K562 (cell line): ENCODE results near the gene RUNDC1. TPM values are rescaled to one million over a fixed set of nuclear protein-coding genes. Genes with fewer than 3 reads are reported as not detected.

Experiments used
- BCOR ChIP-seq: fragments of 450-650 bp; IDR thresholded peaks from 2 replicates; pipeline ENCODE4 v1.6.1; 2016
- BRCA1 ChIP-seq, 2 experiments: fragments of 450-650 bp in 1 of 2; sonication (generic) in 1 of 2; formaldehyde crosslinking in 1 of 2; IDR thresholded peaks; 2 replicates each; pipeline versions ENCODE4 v1.5.0 to v1.6.1; 2017 to 2020; ENCODE audit warnings: mild to moderate bottlenecking in 1 of 2, missing genetic modification reagents in 1 of 2
- CEBPB ChIP-seq: fragments of 450-650 bp; IDR thresholded peaks from 2 replicates; pipeline ENCODE4 v1.6.1; 2016; ENCODE audit warnings: missing genetic modification characterization, missing compliant biosample characterization
- CTBP1 ChIP-seq: fragments of 450-650 bp; IDR thresholded peaks from 2 replicates; pipeline ENCODE4 v1.6.1; 2016; ENCODE audit warnings: borderline replicate concordance
- ESRRA ChIP-seq: fragments of 450-650 bp; IDR thresholded peaks from 2 replicates; pipeline ENCODE4 v1.6.1; 2014; ENCODE audit warnings: low read depth, mild to moderate bottlenecking, moderate library complexity, borderline replicate concordance
- GABPB2 ChIP-seq: fragments of 250-450 bp; sonication (Bioruptor Pico); conservative IDR thresholded peaks from 2 replicates; pipeline ENCODE4 v1.5.1; 2021; ENCODE audit warnings: mild to moderate bottlenecking
- HDAC2 ChIP-seq: fragments of 450-650 bp; IDR thresholded peaks from 2 replicates; pipeline ENCODE4 v1.6.1; 2016; ENCODE audit warnings: mild to moderate bottlenecking
- IRF2 ChIP-seq: sonication (generic); formaldehyde crosslinking; IDR thresholded peaks from 2 replicates; pipeline ENCODE4 v1.8.1; 2022; ENCODE audit warnings: mild to moderate bottlenecking, missing genetic modification reagents
- KDM1A ChIP-seq, 2 experiments: fragments of 450-650 bp; IDR thresholded peaks; 2 replicates each; pipeline ENCODE4 v1.6.1; 2016; ENCODE audit warnings: mild to moderate bottlenecking in 2 of 2
- MECOM ChIP-seq: fragments of 250-450 bp; sonication (Bioruptor Pico); IDR thresholded peaks from 2 replicates; pipeline ENCODE4 v1.8.0; 2022; ENCODE audit warnings: inconsistent platforms
- NR2C2 ChIP-seq, 2 experiments: fragments of 200-800 bp in 1 of 2; sonication (Bioruptor generic) in 1 of 2; sonication (generic) in 1 of 2; formaldehyde crosslinking in 1 of 2; IDR thresholded peaks; 2 replicates each; pipeline versions ENCODE4 v1.6.1 to v1.8.0; 2016 to 2022; ENCODE audit warnings: mild to moderate bottlenecking in 1 of 2, missing compliant biosample characterization in 1 of 2, missing genetic modification characterization in 1 of 2, missing genetic modification reagents in 1 of 2
- RFX5 ChIP-seq: IDR thresholded peaks from 2 replicates; pipeline ENCODE4 v1.6.1; 2011; ENCODE audit warnings: low read depth, mild to moderate bottlenecking, improper control_type of control experiment, low read length
- SAP30 ChIP-seq: fragments of 200-600 bp; sonication (generic); IDR thresholded peaks from 2 replicates; pipeline ENCODE4 v1.6.1; 2012; ENCODE audit warnings: borderline replicate concordance, low read depth, mild to moderate bottlenecking, moderate library complexity, low read length, control low read depth, inconsistent platforms; ENCODE audit not compliant: insufficient read depth, poor library complexity, severe bottlenecking
- TAF7 ChIP-seq: fragments of 450-650 bp; IDR thresholded peaks from 2 replicates; pipeline ENCODE4 v1.6.1; 2016; ENCODE audit warnings: missing genetic modification characterization, missing compliant biosample characterization
- ZNF146 ChIP-seq: IDR thresholded peaks from one replicate; pipeline ENCODE4 v1.6.1; 2018; ENCODE audit warnings: missing compliant biosample characterization; ENCODE audit not compliant: unreplicated experiment
- ZNF212 ChIP-seq: fragments of 450-650 bp; formaldehyde crosslinking; IDR thresholded peaks from 2 replicates; pipeline ENCODE4 v1.4.0; 2020; ENCODE audit warnings: mild to moderate bottlenecking
- polyA plus RNA-seq, 8 experiments: library from polyadenylated mRNA; depleted of rRNA in 4 of 8; stranded (reverse) in 5 of 8; unstranded in 3 of 8; fragments of >200 nt; fragmentation: Nextera tagmentation in 2 of 8; fragmentation: Illumina TruSeq in 1 of 8; extraction: Ambion mirVana in 2 of 8; extraction: Trizol in 1 of 8; gene quantifications; 2 replicates each; pipeline versions ENCODE4 v1.2.1 to v1.2.3, GENCODE V29; 2011 to 2014; ENCODE audit warnings: inconsistent platforms in 1 of 8, missing spikeins in 1 of 8
- total RNA-seq, 7 experiments: library from RNA; depleted of rRNA in 6 of 7; stranded (reverse); fragments of >200 nt in 6 of 7; fragmentation: Illumina TruSeq in 2 of 7; extraction: Trizol in 2 of 7; gene quantifications; 2 replicates each; pipeline versions ENCODE4 v1.2.1 to v1.2.3, GENCODE V29; 2011 to 2021; ENCODE audit warnings: low replicate concordance in 1 of 7
- TF ChIP-seq, protein P1 (sequence below): fragments of 250-450 bp; sonication (Bioruptor Pico); IDR thresholded peaks from 2 replicates; pipeline ENCODE4 v1.8.0; 2022; ENCODE audit warnings: inconsistent platforms, mild to moderate bottlenecking, moderate library complexity, borderline replicate concordance
- TF ChIP-seq, protein P2 (sequence below), 2 experiments: IDR thresholded peaks; 2 replicates each; pipeline ENCODE4 v1.6.1; 2011; ENCODE audit warnings: borderline replicate concordance in 1 of 2, control low read depth in 1 of 2, low read depth in 1 of 2, low read length in 1 of 2, mild to moderate bottlenecking in 1 of 2, mixed read lengths in 1 of 2, moderate library complexity in 1 of 2; ENCODE audit not compliant: insufficient read depth in 1 of 2, insufficient read length in 1 of 2, poor library complexity in 1 of 2, severe bottlenecking in 1 of 2; ENCODE audit errors: extremely low read depth in 1 of 2
- TF ChIP-seq, protein P3 (sequence below): sonication (generic); formaldehyde crosslinking; IDR thresholded peaks from 2 replicates; pipeline ENCODE4 v1.8.0; 2022; ENCODE audit warnings: mild to moderate bottlenecking, low read depth, missing genetic modification reagents
- TF ChIP-seq, protein P4 (sequence below): fragments of 450-650 bp; IDR thresholded peaks from 2 replicates; pipeline ENCODE4 v1.6.1; 2016; ENCODE audit warnings: borderline replicate concordance

The RUNDC1 gene
- total and polyA plus RNA-seq, 9 of the 15 experiments (the other 6 are each of a cell fraction or from before 2014, with no cell fraction given) = 3.4 to 12.6 (median 9.4) TPM

DNA sequence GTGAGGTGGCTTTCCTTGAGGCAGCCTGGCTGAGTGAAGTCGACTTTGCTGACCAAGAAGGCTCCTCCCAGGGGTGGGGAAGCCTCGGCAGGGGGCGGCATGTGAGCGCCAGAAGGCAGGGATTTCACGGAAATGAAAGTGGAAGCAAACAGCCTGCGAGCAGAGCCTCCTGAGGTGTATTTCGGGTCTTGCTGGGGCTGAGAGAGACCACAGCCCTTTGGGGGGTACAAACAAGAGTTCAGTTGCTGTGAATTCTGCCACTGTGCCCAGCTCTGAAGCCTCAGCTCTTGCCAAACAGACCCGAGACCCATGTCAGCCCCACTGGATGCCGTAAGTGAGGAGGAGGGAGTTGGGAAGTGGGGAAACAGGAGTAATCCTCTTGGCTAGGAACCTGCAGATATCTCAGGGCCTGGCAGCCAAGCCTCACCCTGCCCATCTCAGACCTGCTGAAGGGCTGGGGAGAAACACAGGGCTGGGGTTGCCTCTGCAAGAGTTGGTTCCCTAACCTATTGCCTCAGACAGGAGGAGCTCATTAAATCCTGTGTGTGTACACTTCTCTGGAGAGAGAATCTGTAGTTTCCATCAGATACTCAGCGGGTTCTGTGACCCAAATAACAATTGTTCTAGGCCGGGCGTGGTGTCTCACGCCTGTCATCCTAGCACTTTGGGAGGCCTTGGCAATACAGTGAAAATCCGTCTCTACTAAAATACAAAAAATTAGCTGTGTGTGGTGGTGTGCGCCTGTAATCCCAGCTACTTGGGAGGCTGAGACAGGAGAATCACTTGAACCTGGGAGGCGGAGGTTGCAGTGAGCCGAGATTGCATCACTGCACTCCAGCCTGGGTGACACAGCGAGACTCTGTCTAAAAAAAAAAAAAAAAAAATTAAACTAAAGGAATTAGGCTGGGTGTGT lies 26.5 kb downstream of the RUNDC1 start, which contains the start of gene IFI35 (continued):
- peak; percentile 9 for TF ChIP-seq SAP30
- no peak for TF ChIP-seq RFX5
- TF ChIP-seq, protein P1, sequence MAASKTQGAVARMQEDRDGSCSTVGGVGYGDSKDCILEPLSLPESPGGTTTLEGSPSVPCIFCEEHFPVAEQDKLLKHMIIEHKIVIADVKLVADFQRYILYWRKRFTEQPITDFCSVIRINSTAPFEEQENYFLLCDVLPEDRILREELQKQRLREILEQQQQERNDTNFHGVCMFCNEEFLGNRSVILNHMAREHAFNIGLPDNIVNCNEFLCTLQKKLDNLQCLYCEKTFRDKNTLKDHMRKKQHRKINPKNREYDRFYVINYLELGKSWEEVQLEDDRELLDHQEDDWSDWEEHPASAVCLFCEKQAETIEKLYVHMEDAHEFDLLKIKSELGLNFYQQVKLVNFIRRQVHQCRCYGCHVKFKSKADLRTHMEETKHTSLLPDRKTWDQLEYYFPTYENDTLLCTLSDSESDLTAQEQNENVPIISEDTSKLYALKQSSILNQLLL (CRISPR knock-in tag) = no peak
- no peak for TF ChIP-seq GABPB2 (CRISPR knock-in tag)
- TF ChIP-seq, protein P2, sequence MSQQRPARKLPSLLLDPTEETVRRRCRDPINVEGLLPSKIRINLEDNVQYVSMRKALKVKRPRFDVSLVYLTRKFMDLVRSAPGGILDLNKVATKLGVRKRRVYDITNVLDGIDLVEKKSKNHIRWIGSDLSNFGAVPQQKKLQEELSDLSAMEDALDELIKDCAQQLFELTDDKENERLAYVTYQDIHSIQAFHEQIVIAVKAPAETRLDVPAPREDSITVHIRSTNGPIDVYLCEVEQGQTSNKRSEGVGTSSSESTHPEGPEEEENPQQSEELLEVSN (IDR thresholded peaks at IDR 0.05; ENCODE audit: borderline replicate concordance in 1 of 2, extremely low read depth in 1 of 2, insufficient read depth in 1 of 2, insufficient read length in 1 of 2, low read depth in 1 of 2, low read length in 1 of 2, poor library complexity in 1 of 2, severe bottlenecking in 1 of 2) = peak in 1 of 2 experiments; percentile 24
- no peak for TF ChIP-seq NR2C2 (CRISPR knock-in tag; IDR thresholded peaks at IDR 0.05)
- TF ChIP-seq NR2C2 (tag; IDR thresholded peaks at IDR 0.05) = peak; percentile 17; the same call in 1 of the 2 replicates
- TF ChIP-seq MECOM = no peak
- no peak for TF ChIP-seq ZNF146 (CRISPR knock-in tag)
- TF ChIP-seq, protein P3, sequence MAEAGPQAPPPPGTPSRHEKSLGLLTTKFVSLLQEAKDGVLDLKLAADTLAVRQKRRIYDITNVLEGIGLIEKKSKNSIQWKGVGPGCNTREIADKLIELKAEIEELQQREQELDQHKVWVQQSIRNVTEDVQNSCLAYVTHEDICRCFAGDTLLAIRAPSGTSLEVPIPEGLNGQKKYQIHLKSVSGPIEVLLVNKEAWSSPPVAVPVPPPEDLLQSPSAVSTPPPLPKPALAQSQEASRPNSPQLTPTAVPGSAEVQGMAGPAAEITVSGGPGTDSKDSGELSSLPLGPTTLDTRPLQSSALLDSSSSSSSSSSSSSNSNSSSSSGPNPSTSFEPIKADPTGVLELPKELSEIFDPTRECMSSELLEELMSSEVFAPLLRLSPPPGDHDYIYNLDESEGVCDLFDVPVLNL (CRISPR knock-in tag) = no peak
- peak in 1 of 2 experiments; percentile 55; a peak in 1 of 4 replicates for TF ChIP-seq KDM1A (IDR thresholded peaks at IDR 0.05)
- TF ChIP-seq, protein P4, sequence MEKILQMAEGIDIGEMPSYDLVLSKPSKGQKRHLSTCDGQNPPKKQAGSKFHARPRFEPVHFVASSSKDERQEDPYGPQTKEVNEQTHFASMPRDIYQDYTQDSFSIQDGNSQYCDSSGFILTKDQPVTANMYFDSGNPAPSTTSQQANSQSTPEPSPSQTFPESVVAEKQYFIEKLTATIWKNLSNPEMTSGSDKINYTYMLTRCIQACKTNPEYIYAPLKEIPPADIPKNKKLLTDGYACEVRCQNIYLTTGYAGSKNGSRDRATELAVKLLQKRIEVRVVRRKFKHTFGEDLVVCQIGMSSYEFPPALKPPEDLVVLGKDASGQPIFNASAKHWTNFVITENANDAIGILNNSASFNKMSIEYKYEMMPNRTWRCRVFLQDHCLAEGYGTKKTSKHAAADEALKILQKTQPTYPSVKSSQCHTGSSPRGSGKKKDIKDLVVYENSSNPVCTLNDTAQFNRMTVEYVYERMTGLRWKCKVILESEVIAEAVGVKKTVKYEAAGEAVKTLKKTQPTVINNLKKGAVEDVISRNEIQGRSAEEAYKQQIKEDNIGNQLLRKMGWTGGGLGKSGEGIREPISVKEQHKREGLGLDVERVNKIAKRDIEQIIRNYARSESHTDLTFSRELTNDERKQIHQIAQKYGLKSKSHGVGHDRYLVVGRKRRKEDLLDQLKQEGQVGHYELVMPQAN = 0 out of 2 replicates have a peak, but pooled peaks have one; percentile 14
- TF ChIP-seq TAF7 (tag) = peak; percentile 36; the same call in 1 of the 2 replicates
- no peak for TF ChIP-seq BRCA1 (IDR thresholded peaks at IDR 0.05)
- TF ChIP-seq BRCA1 (CRISPR knock-in tag; IDR thresholded peaks at IDR 0.05) = no peak
- TF ChIP-seq ZNF212 (CRISPR knock-in tag) = no peak
- TF ChIP-seq HDAC2 = 0 out of 2 replicates have a peak, but pooled peaks have one; percentile 40
- peak; percentile 15; the same call in 1 of the 2 replicates for TF ChIP-seq ESRRA
- peak; percentile 32; the same call in 1 of the 2 replicates for TF ChIP-seq CTBP1
- TF ChIP-seq BCOR = peak; percentile 86; the same call in 1 of the 2 replicates
- TF ChIP-seq IRF2 (CRISPR knock-in tag) = peak; percentile 25; the same call in 1 of the 2 replicates
- TF ChIP-seq CEBPB (tag) = peak; percentile 76
